Stimulated activated CD4-positive, alpha-beta T cell treated with anti-CD3 and anti-CD28 coated beads, Interleukin-12 subunit alpha, Interleukin-12 subunit beta, amount 100 ng/mL, for 48 hours (primary cell): ENCODE measurements around the gene CCDC73.
"Not testable (repeated sequence)": the region's sequence is repeated elsewhere in the genome, so short reads cannot be mapped to it uniquely, and the experiment has no call there.

ENCODE experiments used
- DNase-seq, 3 donors: peaks; one replicate each; pipeline ENCODE4 v3.0.0-alpha.2; 2020; ENCODE audit warnings: low read depth in 2 of 3, low spot score in 1 of 3

CCDC73 gene

DNA sequence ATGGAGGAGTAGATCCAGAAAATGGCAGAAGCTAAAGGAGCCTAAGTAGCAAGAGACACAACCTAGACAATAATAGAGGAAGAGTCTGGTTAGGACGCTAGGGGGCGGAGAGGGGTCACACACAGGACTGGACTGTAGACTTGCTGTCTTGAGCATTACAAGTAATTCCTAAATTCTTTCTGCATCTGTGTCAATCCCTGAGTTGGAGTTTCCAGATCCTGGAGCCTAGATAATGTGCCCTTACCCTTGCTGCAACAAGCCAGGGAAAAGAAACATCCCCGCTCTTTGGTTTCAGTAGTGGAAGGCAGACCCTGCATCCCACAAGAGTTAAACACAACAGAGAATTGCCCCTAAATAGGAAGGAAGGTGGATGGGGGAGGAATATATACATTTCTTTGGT is 14.9 kb upstream of the CCDC73 start:
- DNase-seq, result peak; percentile 24 to 56 (median 52)

DNA sequence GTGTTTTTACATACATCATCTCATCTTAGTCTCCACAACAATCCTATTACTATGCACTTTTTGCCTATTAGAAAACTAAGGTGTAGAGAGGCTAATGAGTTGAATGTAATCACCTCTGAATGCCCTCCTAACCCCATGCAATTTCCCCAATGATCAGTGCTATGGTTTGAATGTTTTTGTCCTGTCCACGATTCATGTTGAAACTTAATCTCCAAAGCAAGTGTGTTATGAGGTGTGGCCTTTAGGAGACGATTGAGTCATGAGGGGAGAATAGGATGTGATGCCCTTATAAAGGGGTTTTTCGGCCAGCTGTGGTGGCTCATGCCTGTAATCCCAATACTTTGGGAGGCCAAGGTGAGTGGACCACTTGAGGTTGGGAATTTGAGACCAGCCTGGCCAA is 2.0 kb upstream of the CCDC73 start:
- DNase-seq, result no peak

DNA sequence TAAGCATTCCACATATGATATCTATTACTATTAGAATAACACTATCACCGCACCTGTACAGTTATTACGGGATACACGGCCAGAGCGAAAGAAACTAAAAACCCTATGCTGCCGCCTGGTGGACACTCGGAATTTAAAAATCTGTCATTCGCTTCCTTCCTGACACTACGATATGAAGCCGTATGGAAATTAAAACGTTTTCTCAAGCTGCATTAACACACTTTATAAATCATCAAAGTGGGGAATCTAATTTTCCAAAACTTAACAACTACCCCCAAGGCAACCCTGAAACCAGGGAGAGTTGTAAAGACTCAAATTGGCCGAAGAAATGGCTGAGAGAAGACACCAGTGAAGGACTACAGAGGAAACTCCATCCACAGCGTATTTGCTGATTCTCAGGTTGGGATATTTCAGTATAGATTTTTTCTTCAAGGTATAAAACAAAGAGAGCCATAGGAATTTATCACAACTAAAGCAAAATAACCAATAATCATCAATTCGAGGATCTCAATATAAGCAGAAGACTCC is 1.4 kb downstream of the CCDC73 start:
- peak; percentile 25 to 71 (median 49) for DNase-seq

GRCh38 chr11:32792111-32792947 is 2.1 kb downstream of the CCDC73 start:
- DNase-seq, result no peak

DNA sequence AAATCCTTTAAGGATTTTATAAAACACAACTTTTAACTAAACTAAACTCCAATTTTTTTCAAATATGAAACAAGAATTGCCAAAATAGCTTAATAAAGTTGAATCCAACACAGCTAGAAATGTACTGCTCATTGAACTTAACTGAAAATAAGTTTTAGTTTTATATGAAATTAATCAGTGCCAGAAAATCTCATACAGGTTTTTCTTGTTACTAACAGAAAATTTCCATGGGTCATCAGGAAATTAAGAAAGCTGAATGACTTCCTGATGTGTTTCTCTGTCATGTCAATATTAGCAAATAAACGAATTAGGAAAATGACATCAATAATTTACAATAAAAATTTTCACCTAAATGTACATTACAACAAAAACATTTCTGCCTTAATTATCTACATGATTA is 3.5 kb downstream of the CCDC73 start:
- DNase-seq, result no peak

GRCh38 chr11:32786811-32787210 is 7.7 kb downstream of the CCDC73 start:
- DNase-seq, result no peak

DNA sequence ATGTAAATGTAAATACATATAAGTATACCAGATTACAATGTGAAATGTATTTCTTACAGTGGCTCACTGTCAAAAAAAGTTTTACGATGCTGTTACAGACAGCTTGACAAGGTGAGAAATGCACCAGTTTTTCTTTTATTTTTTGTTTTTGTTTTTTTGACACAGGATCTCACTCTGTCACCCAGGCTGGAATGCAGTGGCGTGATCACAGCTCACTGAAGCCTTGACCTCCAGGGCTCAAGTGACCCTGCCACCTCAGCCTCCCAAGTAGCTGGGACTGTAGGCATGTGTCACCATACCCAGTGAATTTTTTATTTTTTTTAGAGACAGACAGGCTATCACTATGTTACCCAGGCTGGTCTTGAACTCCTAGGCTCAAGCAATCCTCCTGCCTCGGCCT is 9.2 kb downstream of the CCDC73 start:
- no peak for DNase-seq

GRCh38 chr11:32781721-32782120 is 12.7 kb downstream of the CCDC73 start:
- DNase-seq, result no peak

DNA sequence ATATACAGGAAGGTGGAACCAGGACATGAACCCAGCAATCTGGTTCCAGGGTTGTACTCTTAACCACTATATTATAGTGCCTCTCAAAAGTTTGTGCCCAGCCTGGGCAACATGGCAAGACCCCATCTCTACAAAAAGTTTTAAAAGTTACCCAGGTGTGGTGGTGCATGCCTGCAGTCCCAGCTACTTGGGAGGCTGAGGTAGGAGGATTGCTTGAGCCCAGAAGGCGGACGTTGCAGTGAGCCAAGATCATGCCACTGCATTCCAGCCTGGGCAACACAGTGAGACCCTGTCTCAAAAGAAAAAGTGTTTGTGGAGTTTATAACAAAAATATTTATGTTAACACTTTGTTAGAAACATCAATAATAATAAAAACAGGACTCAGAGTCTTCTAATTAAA is 13.6 kb downstream of the CCDC73 start:
- DNase-seq, result not testable (repeated sequence)

- no peak for DNase-seq
These were observed 15.3 kb downstream of the CCDC73 start for GRCh38 chr11:32779136-32779535.

GRCh38 chr11:32775908-32776307 is 18.6 kb downstream of the CCDC73 start:
- no peak for DNase-seq

DNA sequence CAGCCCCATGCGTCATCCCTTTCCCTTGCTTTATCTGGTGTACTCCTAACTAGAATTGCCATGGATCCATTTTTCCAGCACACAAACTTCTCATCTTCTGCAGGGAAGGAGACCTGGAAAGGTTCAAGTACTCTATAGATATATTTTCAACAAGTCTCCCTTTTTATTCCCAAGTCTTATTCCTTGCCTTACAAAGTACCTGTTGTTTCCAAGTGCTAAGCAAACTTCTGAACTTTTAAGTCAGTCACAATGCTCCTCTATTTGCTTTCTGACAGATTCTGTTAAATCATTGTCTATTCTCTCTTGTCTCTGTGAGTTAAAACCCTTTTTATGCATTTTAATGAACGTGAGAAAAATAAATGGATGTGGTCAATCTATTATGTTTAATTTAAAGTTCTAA is 20.4 kb downstream of the CCDC73 start:
- no peak for DNase-seq

- DNase-seq, result no peak
These were observed 21.7 kb downstream of the CCDC73 start for GRCh38 chr11:32772731-32773130.

- not testable (repeated sequence) for DNase-seq
These were observed 32.7 kb downstream of the CCDC73 start for GRCh38 chr11:32761774-32762173.

GRCh38 chr11:32758291-32758690 is 36.2 kb downstream of the CCDC73 start:
- DNase-seq, result no peak

- not testable (repeated sequence) for DNase-seq
These were observed 41.3 kb downstream of the CCDC73 start for GRCh38 chr11:32753181-32753580.

GRCh38 chr11:32752001-32752400 is 42.5 kb downstream of the CCDC73 start:
- no peak for DNase-seq

DNA sequence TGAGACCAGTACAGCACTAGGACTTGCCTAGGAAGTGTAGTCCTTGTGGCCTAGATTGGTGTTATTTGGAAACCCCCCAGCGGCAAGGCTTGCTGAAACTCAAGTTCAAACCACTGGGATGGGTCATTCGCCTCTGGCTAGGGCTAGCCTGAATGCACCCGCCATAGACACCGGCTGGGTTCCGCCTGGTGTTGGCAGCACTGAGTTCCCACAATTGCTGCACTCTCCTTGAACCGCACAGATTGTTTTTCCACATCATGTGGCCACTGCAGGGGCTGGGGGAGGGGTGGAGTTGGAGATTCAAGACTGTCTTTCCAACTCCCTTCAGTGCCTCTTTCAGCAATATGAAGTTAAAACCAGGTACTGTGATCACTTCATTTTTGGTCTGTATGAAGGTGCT is 43.1 kb downstream of the CCDC73 start:
- no peak for DNase-seq

- no peak for DNase-seq
These were observed 64.5 kb downstream of the CCDC73 start for GRCh38 chr11:32729976-32730375.

- no peak for DNase-seq
These were observed 71.1 kb downstream of the CCDC73 start for GRCh38 chr11:32723332-32723731.

DNA sequence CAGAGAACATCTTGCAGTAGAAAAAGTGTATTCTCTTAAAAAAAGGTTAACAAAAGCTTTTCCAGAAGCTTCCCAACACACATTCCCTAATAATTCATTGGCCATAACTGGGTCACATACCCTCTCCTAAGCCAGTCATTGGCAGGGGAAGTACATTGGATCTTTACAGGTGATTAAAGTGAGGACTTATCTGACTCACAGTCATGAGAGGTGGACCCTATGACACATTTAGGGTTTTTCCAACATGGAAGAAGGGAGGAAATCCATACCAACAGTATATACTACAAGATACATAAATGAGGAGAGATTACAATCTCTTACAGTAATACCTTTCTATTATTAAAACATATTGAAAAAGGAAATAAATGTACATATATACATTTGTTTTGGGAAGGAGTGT is 72.2 kb downstream of the CCDC73 start:
- DNase-seq, result no peak

- DNase-seq, result no peak
These were observed 81.0 kb downstream of the CCDC73 start for GRCh38 chr11:32713496-32713895.

DNA sequence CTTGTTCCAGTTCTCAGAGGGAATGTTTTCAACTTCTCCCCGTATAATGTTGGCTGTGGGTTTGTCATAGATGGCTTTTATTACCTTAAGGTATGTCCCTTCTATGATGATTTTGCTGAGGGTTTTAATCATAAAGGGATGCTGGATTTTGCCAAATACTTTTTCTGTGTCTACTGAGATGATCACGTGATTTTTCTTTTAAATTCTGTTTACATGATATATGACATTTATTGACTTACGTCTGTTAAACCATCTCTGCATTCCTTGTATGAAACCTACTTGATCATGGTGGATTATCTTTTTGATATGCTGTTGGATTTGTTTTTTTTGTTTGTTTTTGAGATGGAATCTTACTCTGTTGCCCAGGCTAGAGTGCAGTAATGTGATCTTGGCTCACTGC is 85.5 kb downstream of the CCDC73 start:
- not testable (repeated sequence) for DNase-seq
